Keratinocyte (primary cell): ENCODE results near the gene CDHR3. TPM values are rescaled to one million over a fixed set of nuclear protein-coding genes. Genes with fewer than 3 reads are reported as not detected.

Source experiments
- DNase-seq: peaks from one replicate; pipeline ENCODE4 v3.0.0-alpha.2; 2011; ENCODE audit warnings: low read depth, missing footprints, low spot score
- FAIRE-seq: peaks from 2 replicates; lab custom pipeline; 2011; peaks lifted over from hg19 to GRCh38; lab: Jason Lieb, UNC
- H2AFZ ChIP-seq: 2 replicates; pipeline ENCODE4 v1.6.0; 2012; ENCODE audit warnings: low read length, control low read depth, inconsistent platforms; ENCODE audit not compliant: control insufficient read depth
- H3K27ac ChIP-seq: 2 replicates; pipeline ENCODE4 v1.5.1; 2011; ENCODE audit warnings: low read length; ENCODE audit not compliant: control insufficient read depth, insufficient read depth
- H3K27me3 ChIP-seq: 3 replicates; pipeline ENCODE4 v1.6.0; 2011; ENCODE audit warnings: low read length; ENCODE audit not compliant: control insufficient read depth, insufficient read depth; ENCODE audit errors: extremely low read depth
- H3K36me3 ChIP-seq, 2 experiments: 2 replicates in 1 of 2; 3 replicates in 1 of 2; pipeline ENCODE4 v1.5.1; 2011; ENCODE audit warnings: low read length in 2 of 2, mild to moderate bottlenecking in 1 of 2; ENCODE audit not compliant: control insufficient read depth in 2 of 2, insufficient read depth in 2 of 2; ENCODE audit errors: extremely low read depth in 1 of 2
- H3K4me1 ChIP-seq: 3 replicates; pipeline ENCODE4 v1.5.1; 2011; ENCODE audit warnings: low read length; ENCODE audit not compliant: control insufficient read depth, insufficient read depth; ENCODE audit errors: extremely low read depth
- H3K4me2 ChIP-seq: 3 replicates; pipeline ENCODE4 v1.6.0; 2011; ENCODE audit warnings: low read depth, low read length; ENCODE audit not compliant: control insufficient read depth, insufficient read depth; ENCODE audit errors: extremely low read depth
- H3K4me3 ChIP-seq, 3 experiments: fragments of 200-600 bp in 1 of 3; sonication (generic) in 1 of 3; 2 replicates in 2 of 3; 3 replicates in 1 of 3; pipeline ENCODE4 v1.5.1; 2011 to 2016; ENCODE audit warnings: low read length in 3 of 3, mild to moderate bottlenecking in 3 of 3, control low read depth in 2 of 3, inconsistent platforms in 1 of 3, low read depth in 1 of 3, mixed read lengths in 1 of 3, mixed run types in 1 of 3, moderate library complexity in 1 of 3; ENCODE audit not compliant: control insufficient read depth in 2 of 3, insufficient read depth in 2 of 3; ENCODE audit errors: extremely low read depth in 1 of 3
- H3K79me2 ChIP-seq: 2 replicates; pipeline ENCODE4 v1.6.0; 2012; ENCODE audit warnings: low read length; ENCODE audit not compliant: control insufficient read depth, insufficient read depth
- H3K9ac ChIP-seq: 3 replicates; pipeline ENCODE4 v1.6.0; 2011; ENCODE audit warnings: low read length; ENCODE audit not compliant: control insufficient read depth, insufficient read depth; ENCODE audit errors: extremely low read depth
- H3K9me1 ChIP-seq: 3 replicates; pipeline ENCODE4 v1.6.0; 2011; ENCODE audit warnings: low read length; ENCODE audit not compliant: control insufficient read depth, insufficient read depth; ENCODE audit errors: extremely low read depth
- H3K9me3 ChIP-seq: 2 replicates; pipeline ENCODE4 v1.5.1; 2012; ENCODE audit warnings: low read depth, low read length; ENCODE audit not compliant: control insufficient read depth
- H4K20me1 ChIP-seq: 3 replicates; pipeline ENCODE4 v1.6.0; 2011; ENCODE audit warnings: low read length; ENCODE audit not compliant: control insufficient read depth, insufficient read depth; ENCODE audit errors: extremely low read depth
- CTCF ChIP-seq, 3 experiments: IDR thresholded peaks in 1 of 3; conservative IDR thresholded peaks in 1 of 3; optimal IDR thresholded peaks in 1 of 3; 2 replicates in 2 of 3; 3 replicates in 1 of 3; pipeline versions ENCODE3 to v1.5.1; 2011; ENCODE audit warnings: low read length in 3 of 3, mild to moderate bottlenecking in 3 of 3, moderate library complexity in 2 of 3, control low read depth in 1 of 3, inconsistent platforms in 1 of 3; ENCODE audit not compliant: insufficient read depth in 2 of 3; ENCODE audit errors: extremely low read depth in 1 of 3
- EZH2 ChIP-seq: IDR thresholded peaks from one replicate; pipeline ENCODE4 v1.6.1; 2012; ENCODE audit warnings: inconsistent platforms, mild to moderate bottlenecking, low read length, moderate library complexity
- dilution Hi-C: fragments of 300-500 bp; cut with MboI; formaldehyde crosslinking; loops from one replicate; pipeline ENCODE4 v1.7.0; 2020; ENCODE audit warnings: low sequenced_read_pairs; ENCODE audit not compliant: extremely low pct_ligation_motif_present
- polyA minus RNA-seq, 3 experiments: library from RNA; depleted of rRNA, polyadenylated mRNA; stranded (reverse); fragments of >200 nt; gene quantifications; 1 replicate in 1 of 3; 2 replicates in 1 of 3; 3 replicates in 1 of 3; pipeline ENCODE4 v1.2.3, GENCODE V29; 2011
- polyA plus RNA-seq, 5 experiments: library from polyadenylated mRNA; depleted of rRNA in 3 of 5; stranded (reverse) in 3 of 5; stranded (forward) in 1 of 5; unstranded in 1 of 5; fragments of >200 nt; gene quantifications; 1 replicate in 1 of 5; 2 replicates in 3 of 5; 3 replicates in 1 of 5; pipeline versions ENCODE4 v1.2.1 to v1.2.3, GENCODE V29; 2011 to 2012; ENCODE audit warnings: missing spikeins in 2 of 5, low read depth in 1 of 5, low replicate concordance in 1 of 5

Gene CDHR3, protein sequence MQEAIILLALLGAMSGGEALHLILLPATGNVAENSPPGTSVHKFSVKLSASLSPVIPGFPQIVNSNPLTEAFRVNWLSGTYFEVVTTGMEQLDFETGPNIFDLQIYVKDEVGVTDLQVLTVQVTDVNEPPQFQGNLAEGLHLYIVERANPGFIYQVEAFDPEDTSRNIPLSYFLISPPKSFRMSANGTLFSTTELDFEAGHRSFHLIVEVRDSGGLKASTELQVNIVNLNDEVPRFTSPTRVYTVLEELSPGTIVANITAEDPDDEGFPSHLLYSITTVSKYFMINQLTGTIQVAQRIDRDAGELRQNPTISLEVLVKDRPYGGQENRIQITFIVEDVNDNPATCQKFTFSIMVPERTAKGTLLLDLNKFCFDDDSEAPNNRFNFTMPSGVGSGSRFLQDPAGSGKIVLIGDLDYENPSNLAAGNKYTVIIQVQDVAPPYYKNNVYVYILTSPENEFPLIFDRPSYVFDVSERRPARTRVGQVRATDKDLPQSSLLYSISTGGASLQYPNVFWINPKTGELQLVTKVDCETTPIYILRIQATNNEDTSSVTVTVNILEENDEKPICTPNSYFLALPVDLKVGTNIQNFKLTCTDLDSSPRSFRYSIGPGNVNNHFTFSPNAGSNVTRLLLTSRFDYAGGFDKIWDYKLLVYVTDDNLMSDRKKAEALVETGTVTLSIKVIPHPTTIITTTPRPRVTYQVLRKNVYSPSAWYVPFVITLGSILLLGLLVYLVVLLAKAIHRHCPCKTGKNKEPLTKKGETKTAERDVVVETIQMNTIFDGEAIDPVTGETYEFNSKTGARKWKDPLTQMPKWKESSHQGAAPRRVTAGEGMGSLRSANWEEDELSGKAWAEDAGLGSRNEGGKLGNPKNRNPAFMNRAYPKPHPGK
- polyA plus RNA-seq (0.32 to 1.2 TPM (median 0.64 TPM) in 3 replicates), polyA minus RNA-seq (0.59 to 2.0 TPM (median 0.66 TPM) in 3 replicates)
- not detected for polyA plus RNA-seq (2011; ENCODE audit: low read depth)
- 0.46 and 0.60 TPM in 2 replicates for polyA plus RNA-seq (2011; cell fraction: cytosol; rRNA removed)
- polyA plus RNA-seq (2011; cell fraction: nucleus; rRNA removed) = 1.9 and 2.5 TPM in 2 replicates
- polyA plus RNA-seq (2012; ENCODE audit: low replicate concordance) = 0.63 and 1.1 TPM in 2 replicates
- not detected for polyA minus RNA-seq (2011; cell fraction: cytosol; rRNA and poly(A)+ RNA removed)
- 4.3 and 7.6 TPM in 2 replicates for polyA minus RNA-seq (2011; cell fraction: nucleus; rRNA and poly(A)+ RNA removed)

DNA sequence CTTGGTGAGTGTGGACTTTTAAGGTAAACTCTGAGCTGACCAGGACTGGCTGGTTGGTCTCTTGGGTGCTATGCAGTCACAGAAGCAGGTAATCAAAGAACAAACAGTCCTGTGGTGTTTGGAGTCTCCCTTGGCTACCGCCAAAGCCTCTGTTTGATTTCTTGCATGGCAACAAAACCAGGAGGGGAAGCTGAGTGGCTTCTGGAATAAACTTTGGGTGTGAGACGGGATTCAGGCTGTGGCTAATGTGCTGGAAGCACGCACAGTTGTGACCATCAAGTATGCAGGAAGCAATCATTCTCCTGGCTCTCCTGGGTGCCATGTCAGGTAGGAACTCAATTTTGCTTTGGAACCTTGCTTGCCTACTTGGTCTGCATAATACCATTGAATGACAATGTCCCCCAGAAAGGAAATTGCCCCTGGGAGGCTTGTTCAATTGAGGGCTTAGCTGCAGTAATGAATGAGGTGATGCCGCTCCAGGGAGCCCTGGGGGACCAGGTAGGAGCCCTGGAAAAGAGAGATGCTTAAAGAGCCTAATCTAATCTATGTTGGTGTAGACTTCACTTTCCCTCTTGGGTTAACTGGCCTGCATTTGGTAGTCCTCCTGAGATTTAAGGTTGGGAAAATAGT lies at the start of gene CDHR3:
Gene CDHR3, plus strand, starts transcription at position 227 of the 630 bp plus-strand sequence. Its CDS starts 55 bp downstream, at position 282.
- dilution Hi-C loops = no loop called here
- H3K9me1 ChIP-seq = no peaks in the 10 kb centered on the region
- FAIRE-seq = no peak

More for the DNA sequence above, at the start of gene CDHR3:
- Histone ChIP-seq H3K27me3 (peaks cover 5% of the 10 kb centered on the region), H3K4me3 (no peak within 1 kb of the TSS), H3K9ac (no peak within 1 kb of the TSS), H3K36me3 (no peaks in the 10 kb centered on the region), H2AFZ (no peak within 1 kb of the TSS), H3K4me2 (no peak within 1 kb of the TSS), H3K4me1 (no peaks in the 10 kb centered on the region), H3K27ac (no peak within 1 kb of the TSS), H3K9me3 (no peaks in the 10 kb centered on the region), H3K79me2 (no peaks in the 10 kb centered on the region), H4K20me1 (no peaks in the 10 kb centered on the region)
- DNase-seq = no peak
- TF ChIP-seq EZH2 (no peak), CTCF (optimal IDR thresholded peaks at IDR 0.05 in 1 of 3, IDR thresholded peaks at IDR 0.05 in 1 of 3, conservative IDR thresholded peaks at IDR 0.05 in 1 of 3; ENCODE audit: extremely low read depth in 1 of 3, insufficient read depth in 2 of 3, low read length in 3 of 3) (no peak)
